Umbilical cord (tissue), 2 donors: ENCODE measurements around the gene BATF. TPM values are rescaled to one million over a fixed set of nuclear protein-coding genes. Genes with fewer than 3 reads are reported as not detected.

ENCODE experiments used
- DNase-seq: peaks from one replicate; pipeline ENCODE4 v3.0.0-alpha.2; 2015; ENCODE audit warnings: low spot score
- total RNA-seq: library from RNA; depleted of rRNA; stranded (reverse); fragments of >200 nt; gene quantifications from one replicate; pipeline ENCODE4 v1.2.3, GENCODE V29; 2014; ENCODE audit warnings: low replicate concordance; ENCODE audit not compliant: insufficient read depth

The BATF gene
- total RNA-seq, 1 donor from 2014 or later, result 2.2 TPM

DNA sequence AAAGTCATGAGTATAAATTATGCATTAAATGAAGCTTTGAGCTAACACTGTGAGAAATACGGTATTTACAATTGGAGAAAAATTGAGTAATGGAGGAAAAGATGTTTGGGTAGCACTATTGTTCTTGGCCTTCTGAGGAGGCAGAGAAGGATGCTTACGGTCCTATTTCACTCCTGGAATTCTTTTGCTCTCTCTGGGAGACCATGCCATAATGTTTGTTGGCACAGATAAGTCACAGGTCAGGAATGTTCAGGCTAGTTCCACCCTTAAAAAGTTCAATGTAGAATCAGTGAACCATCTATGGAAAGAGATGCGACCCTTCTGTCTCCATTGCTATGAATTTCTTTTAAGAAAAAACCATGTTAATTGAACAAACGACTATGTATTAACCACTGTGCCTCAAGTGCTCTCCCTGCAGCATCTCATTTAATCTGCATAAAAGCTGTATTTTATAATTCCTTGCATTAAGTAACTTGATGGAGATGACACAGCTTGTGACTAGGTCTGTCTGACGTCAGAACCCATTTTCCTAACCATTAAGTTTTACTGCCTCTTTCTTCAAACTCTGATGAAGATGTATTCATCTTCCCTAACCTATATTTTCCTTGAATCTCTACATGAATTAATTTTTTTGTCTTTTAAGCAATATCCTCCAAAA lies 9.5 kb downstream of the BATF start:
- DNase-seq, result no peak

DNA sequence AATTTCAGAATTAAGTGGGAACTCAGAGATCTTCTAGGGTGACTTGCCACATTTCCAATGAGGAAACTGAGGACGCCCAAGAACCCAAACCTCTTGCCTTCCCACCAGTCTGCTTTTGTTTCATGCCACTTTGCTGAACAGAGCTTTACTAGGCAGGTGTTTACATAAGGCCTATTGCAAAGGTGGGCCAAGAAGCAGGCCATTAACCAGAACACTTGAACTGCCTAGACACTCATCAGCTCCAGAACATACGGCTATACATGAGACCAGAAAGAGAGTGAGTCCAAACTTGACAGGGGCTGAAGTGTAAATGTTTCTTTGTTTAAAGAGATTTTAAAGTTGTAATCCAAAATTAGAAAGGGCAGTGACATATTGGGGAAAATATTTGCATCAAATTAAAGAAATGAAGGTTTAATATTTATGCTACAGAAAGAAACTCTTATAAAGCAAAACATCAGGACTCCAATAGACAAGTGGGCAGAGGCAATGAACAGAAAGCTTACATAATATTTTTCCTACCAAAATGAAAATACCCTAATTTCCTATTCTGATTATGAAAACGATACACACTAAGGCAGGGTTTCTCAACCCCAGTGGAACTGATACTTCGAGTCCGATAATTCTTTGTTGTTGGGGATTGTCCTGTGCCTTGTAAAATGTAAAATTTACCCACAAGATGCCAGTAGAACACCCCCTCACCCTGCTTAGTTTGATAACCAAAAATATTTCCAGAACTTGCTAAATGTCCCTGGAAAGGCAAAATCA lies 11.7 kb downstream of the BATF start:
- no peak for DNase-seq

DNA sequence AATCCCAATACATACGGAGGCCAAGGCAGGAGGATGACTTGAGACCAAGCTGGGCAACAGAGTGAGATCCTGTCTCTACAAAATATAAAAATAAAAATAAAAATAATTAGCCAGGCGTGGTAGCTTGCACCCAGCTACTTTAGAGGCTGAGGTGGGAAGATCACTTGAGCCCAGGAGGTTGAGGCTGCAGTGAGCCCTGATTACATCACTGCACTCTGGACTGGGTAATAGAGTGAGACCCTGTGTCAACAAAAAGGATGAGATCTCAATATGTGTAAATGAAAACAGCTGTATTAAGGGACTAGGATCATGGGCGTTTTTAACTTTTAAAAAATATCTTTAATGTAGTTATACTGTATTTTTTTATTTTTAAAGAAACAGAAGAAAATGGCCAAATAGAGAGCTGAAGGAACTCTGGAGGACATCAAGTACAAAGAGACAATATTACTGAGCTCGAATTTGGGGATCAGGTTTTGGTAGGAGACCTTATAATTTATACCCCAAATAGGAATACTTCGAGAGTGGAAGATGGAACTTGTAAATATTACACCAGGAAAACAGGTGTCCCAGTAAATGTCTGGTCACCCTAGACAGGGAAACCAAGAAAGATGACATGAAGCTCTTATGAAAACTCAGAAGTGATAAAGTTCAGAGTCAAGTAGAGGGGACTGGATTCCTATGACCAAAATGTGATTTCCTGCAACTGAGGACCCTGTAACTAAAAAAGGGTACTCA lies 13.1 kb downstream of the BATF start:
- DNase-seq, result no peak

DNA sequence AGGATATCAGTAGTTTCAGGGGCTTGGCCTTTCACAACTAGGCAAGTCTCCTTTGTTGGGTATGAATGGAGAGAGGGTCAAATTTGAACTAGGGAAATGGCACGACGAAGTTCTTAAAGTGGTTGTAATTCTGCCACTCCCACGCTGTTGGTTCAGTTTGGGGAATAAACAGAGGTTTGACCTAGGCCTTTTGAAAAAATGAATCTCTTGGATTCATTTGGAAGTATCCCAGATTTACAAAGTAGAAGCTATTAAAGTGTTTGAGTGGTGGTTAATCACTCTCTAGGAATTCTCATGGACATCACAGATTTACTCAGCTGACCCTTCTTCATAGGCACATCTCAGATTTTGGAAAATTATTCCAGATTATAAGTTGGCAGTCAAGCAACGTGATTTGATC lies 14.8 kb downstream of the BATF start:
- no peak for DNase-seq

DNA sequence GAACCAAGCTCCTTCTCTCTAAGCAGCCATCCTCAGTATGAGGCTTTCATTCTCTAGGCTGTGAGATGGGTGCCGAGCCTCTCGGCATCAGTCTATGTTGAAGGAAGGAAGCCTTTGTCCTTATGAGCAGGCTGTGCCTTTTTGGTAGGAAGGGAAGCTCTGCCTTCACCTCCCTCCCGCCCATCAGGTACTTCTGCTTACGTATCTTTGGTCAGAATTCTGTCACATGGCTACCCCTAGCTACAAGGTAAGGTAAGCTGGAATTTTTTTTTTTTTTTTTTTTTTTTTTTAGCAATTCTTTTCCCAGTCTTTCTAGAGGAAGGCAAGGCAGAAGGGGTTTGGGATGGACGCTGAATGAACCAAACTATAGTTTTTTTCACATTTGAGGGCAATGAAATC lies 16.9 kb downstream of the BATF start:
- DNase-seq, result no peak

DNA sequence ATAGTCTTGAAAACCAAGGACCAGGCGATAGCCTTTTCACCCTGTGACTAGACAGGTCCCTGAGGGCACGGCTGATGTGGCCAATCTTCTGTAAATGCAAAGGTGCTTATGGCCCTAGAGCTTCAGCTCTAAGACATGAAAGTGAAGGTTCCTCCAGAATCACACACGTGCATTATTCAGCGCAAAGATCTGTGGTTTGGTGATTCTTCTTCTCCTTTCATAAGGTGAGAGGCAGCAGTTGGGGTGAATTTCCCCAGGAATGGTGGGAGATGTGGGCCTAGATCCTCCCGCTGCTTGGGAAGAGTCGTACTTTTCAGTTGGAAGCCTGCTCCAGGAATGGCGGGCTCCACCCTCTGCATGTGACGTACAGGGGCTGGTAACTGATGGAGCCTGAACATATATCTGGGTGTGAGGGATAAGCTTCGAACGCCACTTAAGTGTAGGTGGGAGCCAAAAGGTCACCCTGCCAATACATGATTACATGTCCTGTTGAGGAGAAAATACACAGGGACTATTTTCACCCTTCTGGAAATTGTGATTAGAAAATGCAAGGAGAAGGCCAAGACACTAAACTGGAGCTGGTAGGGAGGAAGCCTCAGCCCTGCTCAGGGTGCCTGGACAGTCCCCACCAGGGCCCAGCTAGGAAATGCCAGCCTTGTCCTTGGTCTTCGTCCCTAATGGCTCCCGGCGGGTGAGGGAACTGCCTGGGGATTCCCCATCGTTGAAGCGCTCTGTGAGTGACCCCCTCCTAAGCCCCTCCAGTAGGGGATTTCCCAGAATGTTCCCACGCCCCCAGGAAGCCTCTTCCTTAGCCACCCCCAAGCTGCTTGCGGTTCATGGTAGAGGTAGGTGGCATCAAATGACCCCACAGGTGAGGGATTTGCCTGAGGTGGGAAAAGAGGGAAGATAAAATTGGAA lies 17.6 kb downstream of the BATF start:
- no peak for DNase-seq

DNA sequence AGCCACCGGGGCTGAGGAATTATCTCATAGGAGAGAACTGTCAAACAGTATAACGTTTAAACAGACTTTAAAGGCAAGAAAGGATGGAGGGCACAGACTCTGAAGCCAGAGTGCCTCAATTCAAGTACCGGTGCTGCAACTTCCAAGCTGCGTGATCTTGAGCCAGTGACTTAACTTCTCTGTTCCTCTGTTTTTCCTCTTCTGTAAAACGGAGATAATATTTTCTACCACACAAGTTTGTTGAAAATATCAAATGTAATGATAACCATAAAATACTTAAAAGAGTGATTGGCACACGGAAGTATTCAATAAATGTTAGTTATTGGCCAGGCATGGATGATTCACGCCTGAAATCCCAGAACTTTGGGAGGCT lies 18.2 kb downstream of the BATF start:
- no peak for DNase-seq

DNA sequence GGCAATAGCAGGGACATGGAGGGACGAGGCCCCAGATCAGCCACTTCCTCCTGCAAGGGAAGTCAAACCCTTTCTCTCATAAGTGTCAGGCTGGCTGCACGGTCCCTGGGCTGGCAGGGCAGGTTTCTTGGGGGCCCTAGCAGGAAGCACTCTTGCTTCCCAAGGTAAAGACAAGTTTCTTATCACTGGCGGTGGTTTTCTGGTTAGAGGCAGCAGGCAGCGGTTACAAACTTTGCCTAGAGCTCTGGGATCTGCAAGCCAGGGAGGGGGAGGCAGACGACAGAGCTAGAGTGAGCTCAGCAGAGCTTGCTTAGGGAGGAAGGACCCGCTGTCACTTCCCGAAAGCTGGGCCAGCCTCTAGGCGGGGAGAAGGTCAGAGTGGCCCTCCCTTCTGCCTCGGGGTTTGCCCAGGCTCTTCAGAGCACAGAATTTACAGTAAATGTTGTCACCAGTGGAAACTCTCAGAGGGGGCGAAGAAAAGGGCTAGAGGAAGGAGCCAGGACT lies 20.4 kb downstream of the BATF start:
- DNase-seq, result peak; percentile 76

DNA sequence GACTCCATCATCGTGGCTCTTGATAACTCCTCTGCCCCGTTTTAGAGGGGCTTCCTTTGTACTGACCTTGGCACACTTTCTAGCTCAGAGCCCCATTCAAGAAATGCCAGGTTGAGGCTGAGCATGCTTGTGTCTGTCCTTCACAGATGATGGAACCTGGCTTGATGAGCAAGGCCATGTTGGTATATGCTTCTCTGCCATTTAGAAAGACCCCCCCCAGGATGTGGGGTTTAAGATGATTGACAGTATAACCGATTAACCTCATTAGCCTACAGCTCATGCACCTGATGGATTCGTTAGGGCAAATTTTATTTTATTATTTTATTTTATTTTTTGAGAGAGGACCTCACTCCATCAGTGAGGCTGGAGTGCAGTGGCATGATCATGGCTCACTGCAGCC lies 21.0 kb downstream of the BATF start:
- DNase-seq, result no peak

DNA sequence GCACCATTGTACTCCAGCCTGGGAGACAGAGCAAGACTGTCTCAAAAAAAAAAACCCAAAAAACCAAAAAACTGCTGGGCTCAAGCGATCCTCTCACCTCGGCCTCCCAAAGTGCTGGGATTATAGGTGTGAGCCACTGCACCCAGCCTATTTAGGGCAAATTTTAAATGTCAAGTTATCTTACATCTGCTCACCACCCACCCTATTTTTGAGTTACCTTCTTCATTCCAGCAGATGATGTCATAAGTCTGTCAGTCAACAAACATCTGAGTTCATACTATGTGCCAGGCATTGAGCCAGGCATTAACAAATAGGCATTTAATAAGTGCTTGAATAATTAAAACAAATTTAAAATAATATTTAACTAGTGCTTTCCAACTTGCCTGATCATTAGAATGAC lies 21.5 kb downstream of the BATF start:
- no peak for DNase-seq

DNA sequence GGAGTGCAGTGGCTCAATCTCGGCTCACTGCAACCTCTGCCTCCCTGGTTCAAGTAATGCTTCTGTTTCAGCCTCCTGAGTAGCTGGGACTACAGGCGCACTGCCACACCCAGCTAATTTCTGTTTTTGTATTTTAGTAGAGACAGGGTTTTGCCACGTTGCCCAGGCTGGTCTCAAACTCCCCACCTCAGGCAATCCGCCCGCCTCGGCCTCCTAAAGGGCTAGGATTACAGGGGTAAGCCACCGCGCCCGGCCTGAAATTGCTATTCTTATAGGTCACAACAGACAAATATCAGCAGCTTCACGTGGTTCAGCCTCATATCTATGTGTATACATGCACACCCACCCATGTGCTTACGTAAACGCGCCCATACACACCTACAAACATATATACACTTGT lies 23.6 kb downstream of the BATF start:
- no peak for DNase-seq

DNA sequence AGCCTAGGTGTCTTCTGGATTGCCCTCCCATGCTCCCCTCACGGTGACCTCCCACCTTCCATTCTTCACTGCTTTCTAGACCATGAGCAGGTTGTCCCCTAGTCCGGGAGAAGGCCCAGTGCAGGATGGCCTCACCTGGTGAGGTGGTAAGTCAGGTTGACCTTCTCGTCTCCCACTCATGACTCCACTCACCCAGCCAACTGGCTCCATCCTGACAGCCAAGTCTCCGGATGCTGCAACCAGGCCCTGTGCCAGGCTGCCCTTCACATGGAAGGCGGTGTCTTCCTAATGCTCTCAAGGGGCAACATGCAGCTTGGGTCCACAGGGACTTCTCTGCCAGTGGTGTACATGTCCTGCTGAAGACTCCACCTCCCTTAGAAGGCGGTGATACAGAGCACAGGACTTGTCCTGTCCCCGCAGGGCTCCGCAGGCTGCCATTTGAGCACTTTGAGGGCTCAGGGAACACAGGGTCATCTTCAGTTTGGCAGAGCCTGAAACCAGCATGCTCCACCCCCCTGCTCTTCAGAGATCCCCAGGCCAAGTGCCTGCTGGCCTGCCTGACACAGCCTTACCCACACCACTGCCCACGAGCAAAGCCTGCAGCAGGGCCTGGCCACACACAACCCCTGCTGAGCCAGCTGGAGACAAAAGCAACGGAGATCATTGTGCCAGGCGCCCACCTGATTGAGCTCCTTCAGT lies 25.4 kb downstream of the BATF start:
- DNase-seq, result no peak

DNA sequence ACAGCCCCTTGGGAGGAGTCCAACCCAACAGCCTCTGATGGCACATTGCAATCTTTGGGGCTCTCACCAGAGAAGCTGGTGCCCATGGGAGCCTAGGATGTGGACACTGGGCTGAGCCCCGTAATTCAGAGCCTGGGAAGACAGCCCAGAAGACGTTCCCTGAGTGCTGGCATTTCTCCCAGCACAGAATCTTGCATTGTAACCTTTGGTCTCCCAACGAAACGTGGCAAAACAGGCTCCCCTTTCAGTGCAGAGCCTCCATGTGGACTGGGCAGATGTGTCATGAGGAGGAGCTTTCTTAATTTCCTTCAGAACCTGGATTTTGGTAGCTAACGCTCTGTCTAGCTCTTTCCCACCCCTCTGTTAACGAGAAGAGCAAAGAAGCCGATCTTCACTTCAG lies 26.3 kb downstream of the BATF start:
- no peak for DNase-seq

DNA sequence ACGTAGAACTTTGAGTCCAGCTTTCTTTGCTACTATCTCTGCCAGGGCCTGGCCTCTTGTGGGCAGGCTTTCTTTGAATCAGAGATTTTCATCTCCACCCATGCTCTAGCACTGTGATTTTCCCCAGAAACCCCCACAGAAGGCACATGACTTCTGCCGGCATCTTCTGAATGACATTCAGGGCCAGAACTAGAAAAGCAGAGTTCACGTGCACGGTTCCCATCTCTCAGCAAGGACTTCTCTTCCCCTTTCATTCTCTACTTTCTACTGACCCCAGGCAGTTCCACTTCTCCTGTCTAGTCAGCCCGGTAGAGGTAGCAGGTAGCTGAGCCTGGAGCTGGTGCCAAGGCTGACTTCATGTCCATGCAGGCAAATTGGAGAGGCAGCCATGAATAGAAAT lies 26.9 kb downstream of the BATF start:
- no peak for DNase-seq

DNA sequence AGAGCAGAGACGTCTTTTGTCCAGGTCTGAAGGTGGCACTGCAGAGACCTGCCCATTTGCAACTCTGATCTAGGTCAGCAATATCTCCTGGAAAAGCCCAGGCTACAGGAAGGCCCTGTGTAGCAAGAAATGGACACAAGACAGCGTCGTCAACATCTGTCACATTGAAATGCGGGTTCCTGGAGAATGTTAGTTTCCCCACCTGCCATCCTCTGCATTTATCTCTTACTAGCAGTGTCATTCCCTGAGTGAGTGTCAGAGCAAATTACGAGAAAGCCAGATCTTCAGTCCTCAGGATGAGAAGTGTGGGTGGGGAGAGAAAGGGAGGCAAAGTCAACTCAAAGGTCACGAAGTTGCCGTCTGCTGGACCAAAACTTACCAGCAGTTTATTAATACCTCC lies 28.8 kb downstream of the BATF start:
- no peak for DNase-seq

DNA sequence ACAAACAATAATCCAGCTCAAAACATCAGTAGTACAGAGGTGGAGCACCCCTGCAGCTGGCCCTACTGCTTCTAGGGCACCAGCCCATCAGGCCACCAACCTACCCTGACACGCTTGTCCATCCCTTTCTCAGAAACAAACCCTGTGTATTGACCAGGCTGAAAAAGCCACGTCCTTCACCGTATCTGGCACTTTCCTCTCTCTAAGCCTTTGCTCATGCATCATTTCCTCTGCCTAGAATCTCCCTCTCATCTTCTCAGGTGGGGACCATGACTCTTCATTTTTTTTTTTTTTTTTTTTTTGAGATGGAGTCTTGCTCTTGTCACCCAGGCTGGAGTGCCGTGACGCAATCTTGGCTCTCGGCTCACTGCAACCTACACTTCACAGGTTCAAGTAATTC lies 30.9 kb downstream of the BATF start:
- DNase-seq, result no peak

DNA sequence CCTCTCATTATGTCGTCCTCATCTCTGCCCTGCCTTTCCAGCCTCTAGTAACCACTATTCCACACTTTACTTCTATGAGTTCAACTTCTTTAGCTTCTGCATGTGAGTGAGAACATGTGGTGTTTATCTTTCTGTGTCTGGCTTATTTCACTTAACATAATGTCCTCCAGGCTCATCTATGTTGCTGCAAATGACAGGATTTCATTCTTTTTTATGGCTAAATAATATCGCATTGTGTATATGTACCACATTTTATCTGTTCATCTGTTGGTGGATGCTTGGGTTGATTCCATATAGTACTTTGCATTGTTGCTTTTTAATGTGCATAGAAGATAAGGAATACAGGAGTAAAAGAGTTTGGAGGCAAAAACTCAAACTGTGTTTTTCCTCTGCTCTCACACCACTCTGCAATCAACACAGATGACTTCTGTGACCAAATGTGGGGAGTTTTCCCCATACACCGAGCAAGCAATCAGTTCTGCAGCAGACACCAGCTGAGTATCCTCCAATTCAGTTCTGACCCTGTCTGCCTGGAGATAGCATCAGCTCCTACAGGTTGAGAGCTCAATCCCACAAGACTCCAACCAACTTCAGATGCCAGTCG lies 31.6 kb downstream of the BATF start:
- DNase-seq, result no peak

DNA sequence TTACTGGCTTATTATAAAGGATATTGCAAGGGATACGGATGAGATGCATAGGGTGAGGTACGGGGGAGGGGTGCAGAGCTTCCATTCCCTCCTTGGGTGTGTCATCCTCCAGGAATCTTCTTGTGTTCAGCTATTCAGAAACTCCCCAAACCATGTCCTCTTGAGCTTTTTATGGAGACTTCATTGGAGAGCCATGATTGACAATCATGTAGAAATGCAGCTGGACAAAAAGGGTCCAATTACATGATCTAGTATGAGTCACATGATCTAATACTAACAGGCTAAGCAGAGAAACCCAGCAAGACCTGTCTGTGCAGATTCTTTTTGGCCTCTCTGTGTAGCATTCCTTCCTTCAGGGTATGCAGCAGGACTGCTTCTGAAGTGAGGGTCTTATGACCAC lies 32.2 kb downstream of the BATF start:
- DNase-seq, result peak; percentile 65

DNA sequence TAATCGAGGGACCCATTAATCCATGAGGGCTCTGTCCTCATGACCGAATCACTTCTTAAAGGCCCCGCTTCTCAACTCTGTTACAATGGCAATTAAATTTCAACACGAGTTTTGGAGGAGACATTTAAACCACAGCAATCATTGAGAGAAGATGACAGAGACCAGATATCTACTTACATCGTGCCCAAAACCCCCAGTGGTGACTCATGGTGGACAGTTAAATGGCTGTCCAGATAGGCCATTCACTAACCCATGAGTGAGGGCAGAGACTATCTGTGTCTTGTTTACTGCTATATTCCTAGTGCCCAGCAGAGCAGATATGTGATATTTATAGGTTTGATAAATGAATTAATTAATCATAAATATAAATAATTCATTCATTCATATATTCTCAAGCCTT lies 36.2 kb downstream of the BATF start:
- DNase-seq, result no peak

DNA sequence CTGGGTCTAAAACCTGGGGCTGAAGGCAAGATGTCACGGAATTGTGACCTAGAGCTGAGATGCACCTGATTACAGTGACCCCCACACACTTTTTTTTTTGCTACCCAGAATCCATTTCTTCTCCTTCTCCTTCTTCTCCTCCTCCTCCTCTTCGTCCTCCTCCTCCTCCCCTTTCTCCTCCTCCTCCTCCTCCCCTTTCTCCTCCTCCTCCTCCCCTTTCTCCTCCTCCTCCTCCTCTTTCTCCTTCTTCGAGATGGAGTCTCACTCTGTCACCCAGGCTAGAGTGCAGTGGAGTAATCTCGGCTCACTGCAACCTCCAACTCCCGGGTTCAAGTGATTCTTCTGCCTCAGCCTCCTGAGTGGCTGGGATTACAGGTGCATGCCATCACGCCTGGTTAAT lies 36.8 kb downstream of the BATF start:
- no peak for DNase-seq
